Measurements from ENCODE around the gene GPR137B. TPM values are rescaled to one million over a fixed set of nuclear protein-coding genes. Genes with fewer than 3 reads are reported as not detected.

The GPR137B gene
- total and polyA plus RNA-seq, 2 of the 8 experiments (the other 6 are each of a cell fraction or from before 2014, with no cell fraction given): 6.9 to 7.7 TPM

- 94% methylated on average over 1 of the region's 1 CpG; no CpG with 5 or more reads in 1 of the 2 experiments for WGBS, 2 experiments (ENCODE audit: extremely low coverage in 1 of 2, insufficient coverage in 1 of 2, insufficient read length in 1 of 2, insufficient replicate concordance in 2 of 2, low coverage in 1 of 2, low lambda C conversion rate in 2 of 2, missing lambda C conversion rate in 1 of 2)
- no peaks in the 10 kb centered on the region for H3K23me2 ChIP-seq (ENCODE audit: low read depth, low read length)
- H2BK12ac ChIP-seq (ENCODE audit: low read depth, low read length): no peak overlapping the region
- no peak overlapping the region for H3K23ac ChIP-seq (ENCODE audit: insufficient read length)
- no peak overlapping the region for H2BK15ac ChIP-seq (ENCODE audit: low read length)
- no peaks in the 10 kb centered on the region for H4K20me1 ChIP-seq (replicated peaks in 1 of 2; ENCODE audit: control insufficient read depth in 1 of 2, insufficient read depth in 2 of 2, low read length in 2 of 2)
- H3K56ac ChIP-seq (replicated peaks; ENCODE audit: insufficient read length, low read depth, low read length): no peak overlapping the region
- H3K4me2 ChIP-seq (ENCODE audit: insufficient read depth in 1 of 2, low read depth in 2 of 2, low read length in 2 of 2): no peak overlapping the region
- H2BK20ac ChIP-seq (ENCODE audit: low read length): no peak overlapping the region
- no peak overlapping the region for H2AK5ac ChIP-seq (ENCODE audit: low read depth, low read length)
- no peak overlapping the region for H4K8ac ChIP-seq (ENCODE audit: extremely low read depth, insufficient read depth, low read length)
- no peak overlapping the region for H2AFZ ChIP-seq (ENCODE audit: low read length)
- H4K5ac ChIP-seq (ENCODE audit: insufficient read length, low read depth, low read length): no peak overlapping the region
- H2BK5ac ChIP-seq (ENCODE audit: low read depth, low read length): no peak overlapping the region
- FAIRE-seq (no peak), DNase-seq (ENCODE audit: low read depth in 1 of 2, low spot score in 2 of 2) (no peak)
- no peak overlapping the region for H3K9ac ChIP-seq (replicated peaks in 1 of 4; ENCODE audit: extremely low read depth in 1 of 4, low read depth in 3 of 4, low read length in 3 of 4)
- no peak overlapping the region for H3K4me3 ChIP-seq (ENCODE audit: extremely low read depth in 1 of 4, insufficient read depth in 2 of 4, low read depth in 3 of 4, low read length in 4 of 4)
- ChIA-PET CTCF (ENCODE audit: partially characterized antibody) (no interaction called here), POLR2A (ENCODE audit: partially characterized antibody) (no interaction called here)
- no peak overlapping the region for H3K18ac ChIP-seq (ENCODE audit: extremely low read depth, low read length)
- H4K91ac ChIP-seq (replicated peaks; ENCODE audit: insufficient read length, low read length): no peak overlapping the region
- H3K27ac ChIP-seq (ENCODE audit: low read depth, low read length): no peak overlapping the region
- no peak overlapping the region for H3K14ac ChIP-seq (ENCODE audit: insufficient read length)
- H2BK120ac ChIP-seq (replicated peaks; ENCODE audit: low read depth, low read length): no peak overlapping the region
- no peaks in the 10 kb centered on the region for H3K27me3 ChIP-seq (replicated peaks in 1 of 4; ENCODE audit: control insufficient read depth in 3 of 4, extremely low read depth in 1 of 4, insufficient read depth in 3 of 4, low read length in 3 of 4)
- no peaks in the 10 kb centered on the region; a peak in 1 of 8 replicates for H3K36me3 ChIP-seq (ENCODE audit: control insufficient read depth in 2 of 4, insufficient read depth in 4 of 4, low read length in 3 of 4)
- H3K4ac ChIP-seq (replicated peaks; ENCODE audit: insufficient read length, low read depth, low read length): no peak overlapping the region
- no peaks in the 10 kb centered on the region for H3K79me2 ChIP-seq (ENCODE audit: control insufficient read depth in 1 of 2, insufficient read depth in 2 of 2, low read length in 2 of 2)
- H3K79me1 ChIP-seq (ENCODE audit: low read depth, low read length): no peaks in the 10 kb centered on the region
- TF ChIP-seq NANOG (IDR thresholded peaks at IDR 0.05; ENCODE audit: insufficient read depth, low read depth, low read length, poor library complexity, severe bottlenecking): no peak
- no peak for TF ChIP-seq SP4 (IDR thresholded peaks at IDR 0.05; ENCODE audit: low read length)
- TF ChIP-seq EP300 (IDR thresholded peaks at IDR 0.05; ENCODE audit: borderline replicate concordance in 1 of 2, low read depth in 2 of 2, low read length in 2 of 2): no peak
- no peak for TF ChIP-seq E2F6 (IDR thresholded peaks at IDR 0.05)
- TF ChIP-seq TEAD4 (IDR thresholded peaks at IDR 0.05; ENCODE audit: low read depth, low read length): no peak
- no peak for TF ChIP-seq TAF1 (IDR thresholded peaks at IDR 0.05; ENCODE audit: low read depth, low read length)
- no peak for TF ChIP-seq MAFK (IDR thresholded peaks at IDR 0.05; ENCODE audit: low read depth, low read length)
- TF ChIP-seq ZNF274 (IDR thresholded peaks at IDR 0.05; ENCODE audit: borderline replicate concordance, extremely low read depth, low read length): no peak
- no peaks in the 10 kb centered on the region for H3K4me1 ChIP-seq (replicated peaks in 1 of 4; ENCODE audit: control insufficient read depth in 3 of 4, insufficient read depth in 4 of 4, low read length in 3 of 4)
- no peaks in the 10 kb centered on the region for H3K9me3 ChIP-seq (ENCODE audit: insufficient read depth in 2 of 2, low read depth in 1 of 2, low read length in 1 of 2)
Observed at GRCh38 chr1:236222632-236223031, 80.3 kb downstream of the GPR137B start.
